GM12878 (cell line): ENCODE measurements around the gene FAM120A. TPM values are rescaled to one million over a fixed set of nuclear protein-coding genes. Genes with fewer than 3 reads are reported as not detected.

Source experiments
- ATAC-seq: fragments of 200-7000 bp; cut with Tn5 transposase; 3 replicates; pipeline ENCODE4 v1.9.1; 2020; ENCODE audit warnings: mild to moderate bottlenecking, moderate library complexity
- BruUV-seq: library from RNA; stranded (reverse); fragments of 400-500 nt; replicated peaks from 2 replicates; lab custom pipeline; 2021; lab: Mats Ljungman, UMichigan
- CTCF ChIA-PET: fragments of 300-600 bp; sonication (Branson Sonifier 250); formaldehyde crosslinking; extraction: SDS; loops from one replicate; lab custom pipeline; 2021; ENCODE audit warnings: inconsistent platforms; lab: Yijun Ruan, JAX
- POLR2A ChIA-PET: fragments of 350-600 bp; formaldehyde crosslinking; extraction: SDS; loops from one replicate; lab custom pipeline; 2021; ENCODE audit warnings: inconsistent platforms; lab: Charles Lee
- RAD21 ChIA-PET: fragments of 300-600 bp; sonication (Branson Sonifier 250); formaldehyde crosslinking; loops from one replicate; lab custom pipeline; 2023; ENCODE audit warnings: antibody characterized with exemption; ENCODE audit not compliant: unreplicated experiment; lab: Charles Lee
- SMC1A ChIA-PET: fragments of 300-600 bp; sonication (Branson Sonifier 250); formaldehyde crosslinking; loops from one replicate; lab custom pipeline; 2023; ENCODE audit not compliant: unreplicated experiment, uncharacterized antibody; lab: Charles Lee
- DNase-seq: peaks from one replicate; pipeline ENCODE4 v3.0.0-alpha.2; 2011; ENCODE audit warnings: low read depth, low spot score
- FAIRE-seq: peaks from 3 replicates; lab custom pipeline; 2011; peaks lifted over from hg19 to GRCh38; lab: Jason Lieb, UNC
- H2AFZ ChIP-seq: 2 replicates; pipeline ENCODE4 v1.6.0; 2011; ENCODE audit warnings: low read depth, low read length, control low read depth; ENCODE audit not compliant: control insufficient read depth
- H3K27ac ChIP-seq: 2 replicates; pipeline ENCODE4 v1.5.1; 2011; ENCODE audit warnings: control low read depth; ENCODE audit not compliant: control insufficient read depth, insufficient read depth
- H3K27me3 ChIP-seq, 2 experiments: replicated peaks in 1 of 2; 2 replicates each; pipeline versions ENCODE4 v1.6.0 to v1.6.1; 2011; ENCODE audit warnings: low read length in 1 of 2; ENCODE audit not compliant: control insufficient read depth in 2 of 2, insufficient read depth in 2 of 2
- H3K36me3 ChIP-seq, 2 experiments: 2 replicates each; pipeline ENCODE4 v1.5.1; 2011; ENCODE audit warnings: low read length in 1 of 2; ENCODE audit not compliant: control insufficient read depth in 2 of 2, insufficient read depth in 2 of 2
- H3K4me1 ChIP-seq: 2 replicates; pipeline ENCODE4 v1.6.1; 2011; ENCODE audit warnings: mild to moderate bottlenecking, low read length, moderate library complexity, mixed read lengths; ENCODE audit not compliant: control insufficient read depth, insufficient read depth
- H3K4me2 ChIP-seq: 2 replicates; pipeline ENCODE4 v1.6.0; 2011; ENCODE audit warnings: control low read depth; ENCODE audit not compliant: control insufficient read depth, insufficient read depth
- H3K4me3 ChIP-seq: fragments of 200-600 bp; sonication (generic); 2 replicates; pipeline ENCODE4 v1.5.1; 2016
- H3K79me2 ChIP-seq: 2 replicates; pipeline ENCODE4 v1.6.0; 2011; ENCODE audit warnings: low read length; ENCODE audit not compliant: control insufficient read depth, insufficient read depth
- H3K9ac ChIP-seq: 2 replicates; pipeline ENCODE4 v1.8.0; 2011; ENCODE audit warnings: low read length, control low read depth, mixed read lengths; ENCODE audit not compliant: control insufficient read depth, insufficient read depth
- H3K9me3 ChIP-seq: replicated peaks from 3 replicates; pipeline ENCODE4 v1.5.1; 2011; ENCODE audit warnings: mild to moderate bottlenecking, low read length; ENCODE audit not compliant: control insufficient read depth, insufficient read depth
- H4K20me1 ChIP-seq: 2 replicates; pipeline ENCODE4 v1.6.0; 2011; ENCODE audit not compliant: control insufficient read depth, insufficient read depth
- BHLHE40 ChIP-seq, 2 experiments: fragments of 450-650 bp in 1 of 2; IDR thresholded peaks; 2 replicates each; pipeline ENCODE4 v1.6.1; 2011 to 2017; ENCODE audit warnings: low read depth in 2 of 2, borderline replicate concordance in 1 of 2, improper control_type of control experiment in 1 of 2, low read length in 1 of 2, mild to moderate bottlenecking in 1 of 2
- CEBPB ChIP-seq, 2 experiments: fragments of 150-350 bp in 1 of 2; IDR thresholded peaks; 2 replicates each; pipeline ENCODE4 v1.6.1; 2012 to 2014; ENCODE audit warnings: low read depth in 2 of 2, low read length in 2 of 2, borderline replicate concordance in 1 of 2, inconsistent platforms in 1 of 2
- ETV6 ChIP-seq, 2 experiments: fragments of 450-650 bp in 1 of 2; IDR thresholded peaks in 1 of 2; conservative IDR thresholded peaks in 1 of 2; 2 replicates each; pipeline ENCODE4 v1.6.1; 2014; ENCODE audit warnings: antibody characterized with exemption in 1 of 2, borderline replicate concordance in 1 of 2, low read depth in 1 of 2, mild to moderate bottlenecking in 1 of 2, moderate library complexity in 1 of 2
- HDGF ChIP-seq: fragments of 450-650 bp; IDR thresholded peaks from 2 replicates; pipeline ENCODE4 v1.6.1; 2016; ENCODE audit warnings: antibody characterized with exemption
- LARP7 ChIP-seq: fragments of 450-650 bp; IDR thresholded peaks from 2 replicates; pipeline ENCODE4 v1.6.1; 2017; ENCODE audit warnings: mild to moderate bottlenecking
- NFXL1 ChIP-seq: fragments of 450-650 bp; IDR thresholded peaks from 2 replicates; pipeline ENCODE4 v1.6.1; 2017; ENCODE audit warnings: antibody characterized with exemption, mild to moderate bottlenecking, borderline replicate concordance
- POLR2AphosphoS5 ChIP-seq: IDR thresholded peaks from 2 replicates; pipeline ENCODE4 v1.6.1; 2011; ENCODE audit warnings: mild to moderate bottlenecking, low read length, inconsistent platforms
- RAD51 ChIP-seq: fragments of 450-650 bp; IDR thresholded peaks from 2 replicates; pipeline ENCODE4 v1.6.1; 2016; ENCODE audit warnings: moderate library complexity, mild to moderate bottlenecking, inconsistent platforms
- SMAD5 ChIP-seq: IDR thresholded peaks from 2 replicates; pipeline ENCODE4 v1.6.1; 2016; ENCODE audit warnings: antibody characterized with exemption, low read depth
- SREBF1 ChIP-seq: IDR thresholded peaks from 2 replicates; pipeline ENCODE4 v1.6.1; 2012; ENCODE audit warnings: mild to moderate bottlenecking, low read length
- SREBF2 ChIP-seq: IDR thresholded peaks from 2 replicates; pipeline ENCODE4 v1.6.1; 2012; ENCODE audit warnings: mild to moderate bottlenecking, low read length
- SUZ12 ChIP-seq: fragments of 200-600 bp; sonication (generic); IDR thresholded peaks from one replicate; pipeline ENCODE4 v1.6.1; 2018; ENCODE audit warnings: antibody characterized with exemption, mild to moderate bottlenecking; ENCODE audit not compliant: unreplicated experiment
- ZBTB33 ChIP-seq: fragments of 450-650 bp; IDR thresholded peaks from 2 replicates; pipeline ENCODE4 v1.6.1; 2017; ENCODE audit warnings: mild to moderate bottlenecking
- ZNF384 ChIP-seq: IDR thresholded peaks from 2 replicates; pipeline ENCODE4 v1.6.1; 2012; ENCODE audit warnings: low read depth, mild to moderate bottlenecking, low read length, improper control_type of control experiment, borderline replicate concordance
- WGBS: methylation state at CpG from one replicate; pipeline ENCODE4 v1.1.6; 2016; ENCODE audit warnings: low lambda C conversion rate; ENCODE audit not compliant: insufficient replicate concordance, insufficient coverage; ENCODE audit errors: missing lambda C conversion rate; 5-methylcytosine and 5-hydroxymethylcytosine counted together
- in situ Hi-C: fragments of 300-500 bp; cut with MboI; formaldehyde crosslinking; loops from 9 replicates; pipeline ENCODE4 v1.14.3; 2018; ENCODE audit warnings: mixed read lengths
- intact Hi-C: fragments of 100-400 bp; cut with micrococcal nuclease; formaldehyde crosslinking; loops from one replicate; pipeline ENCODE4 v1.14.2; 2022; ENCODE audit not compliant: unreplicated experiment
- polyA plus RNA-seq, 11 experiments: library from polyadenylated mRNA; depleted of rRNA in 4 of 11; unstranded in 6 of 11; stranded (reverse) in 5 of 11; fragments of >200 nt; fragmentation: Nextera tagmentation in 4 of 11; fragmentation: Illumina TruSeq in 1 of 11; extraction: Ambion mirVana in 4 of 11; extraction: Trizol in 1 of 11; gene quantifications; 1 replicate in 1 of 11; 2 replicates in 10 of 11; pipeline versions ENCODE4 v1.2.1 to v1.2.3, GENCODE V29; 2011 to 2016; ENCODE audit warnings: inconsistent platforms in 2 of 11, missing spikeins in 2 of 11, low read depth in 1 of 11
- total RNA-seq, 4 experiments: library from RNA; depleted of rRNA in 3 of 4; stranded (reverse); fragments of >200 nt in 3 of 4; fragmentation: Illumina TruSeq in 1 of 4; extraction: Trizol in 1 of 4; gene quantifications; 2 replicates each; pipeline versions ENCODE4 v1.2.1 to v1.2.3, GENCODE V29; 2013 to 2021
- TF ChIP-seq, protein P1 (sequence below): fragments of 450-650 bp; IDR thresholded peaks from 2 replicates; pipeline ENCODE4 v1.6.1; 2016; ENCODE audit warnings: mild to moderate bottlenecking
- TF ChIP-seq, protein P2 (sequence below): fragments of 450-650 bp; formaldehyde crosslinking; IDR thresholded peaks from 2 replicates; pipeline ENCODE4 v1.5.0; 2022; ENCODE audit warnings: mild to moderate bottlenecking, missing genetic modification characterization

Gene FAM120A
- total and polyA plus RNA-seq, 10 of the 15 experiments (the other 5 are each of a cell fraction or from before 2014, with no cell fraction given): 13.1 to 89.6 (median 52.5) TPM

DNA sequence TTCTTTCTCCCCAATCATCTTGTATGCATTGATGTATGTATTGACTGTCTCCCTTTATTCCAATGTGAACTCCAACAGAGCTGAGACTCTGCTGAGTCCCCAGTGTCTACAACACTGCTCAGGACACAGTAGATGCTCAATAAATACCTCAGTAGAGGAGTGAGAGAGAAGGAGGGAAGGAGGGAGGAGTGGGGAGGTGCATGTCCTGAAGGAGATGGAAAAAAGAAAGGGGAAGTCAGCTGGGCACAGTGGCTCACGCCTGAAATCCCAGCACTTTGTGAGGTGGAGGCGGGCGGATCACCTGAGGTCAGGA, 122.0 kb downstream of the FAM120A start (continued):
- TF ChIP-seq ZBTB33: no peak
- no peak for TF ChIP-seq BHLHE40 (IDR thresholded peaks at IDR 0.05; ENCODE audit: borderline replicate concordance in 1 of 2, low read depth in 2 of 2, low read length in 1 of 2)
- TF ChIP-seq, all 136 proteins: peak for 0

GRCh38 chr9:93574091-93574899, 122.8 kb downstream of the FAM120A start:
- CTCF ChIA-PET: interaction anchor here (0.7 kb wide), 1 partner anchor 556 kb away, joined by 3 read pairs; no protein-coding TSS in a partner anchor
- ATAC-seq: no peak
- POLR2A ChIA-PET: interaction anchor here (0.7 kb wide), 1 partner anchor 510 kb away, joined by 5 read pairs; no protein-coding TSS in a partner anchor
- H3K4me1 ChIP-seq: peaks cover 11% of the 10 kb centered on the region
- in situ Hi-C loops: no loop called here
- peaks cover 2% of the 10 kb centered on the region; the same call in 2 of the 3 replicates for H3K9me3 ChIP-seq
- no peak for FAIRE-seq
- intact Hi-C loops: no loop called here
- peaks cover 6% of the 10 kb centered on the region for H3K79me2 ChIP-seq
- no TSS peak for BruUV-seq
- no peak for DNase-seq
- RAD21 ChIA-PET: no interaction called here
- H3K27me3 ChIP-seq: no peaks in the 10 kb centered on the region
- H3K9ac ChIP-seq: no peak overlapping the region
- no peak overlapping the region for H2AFZ ChIP-seq
- H4K20me1 ChIP-seq: no peaks in the 10 kb centered on the region
- H3K4me2 ChIP-seq: no peak overlapping the region
- H3K27ac ChIP-seq: no peak overlapping the region
- H3K36me3 ChIP-seq: no peaks in the 10 kb centered on the region
- 93% methylated on average over 9 of the region's 9 CpGs for WGBS
- no peak overlapping the region for H3K4me3 ChIP-seq
- SMC1A ChIA-PET: no interaction called here
- TF ChIP-seq LARP7 (no peak), SUZ12 (no peak), SREBF2 (no peak), CEBPB (IDR thresholded peaks at IDR 0.05; ENCODE audit: borderline replicate concordance in 1 of 2, low read depth in 2 of 2, low read length in 2 of 2) (no peak), ETV6 (conservative IDR thresholded peaks at IDR 0.05 in 1 of 2, IDR thresholded peaks at IDR 0.05 in 1 of 2; ENCODE audit: borderline replicate concordance in 1 of 2, low read depth in 1 of 2) (no peak), RAD51 (no peak), ZNF384 (no peak), SMAD5 (no peak), SREBF1 (no peak), HDGF (no peak), POLR2AphosphoS5 (no peak), NFXL1 (no peak)
- TF ChIP-seq, protein P1, sequence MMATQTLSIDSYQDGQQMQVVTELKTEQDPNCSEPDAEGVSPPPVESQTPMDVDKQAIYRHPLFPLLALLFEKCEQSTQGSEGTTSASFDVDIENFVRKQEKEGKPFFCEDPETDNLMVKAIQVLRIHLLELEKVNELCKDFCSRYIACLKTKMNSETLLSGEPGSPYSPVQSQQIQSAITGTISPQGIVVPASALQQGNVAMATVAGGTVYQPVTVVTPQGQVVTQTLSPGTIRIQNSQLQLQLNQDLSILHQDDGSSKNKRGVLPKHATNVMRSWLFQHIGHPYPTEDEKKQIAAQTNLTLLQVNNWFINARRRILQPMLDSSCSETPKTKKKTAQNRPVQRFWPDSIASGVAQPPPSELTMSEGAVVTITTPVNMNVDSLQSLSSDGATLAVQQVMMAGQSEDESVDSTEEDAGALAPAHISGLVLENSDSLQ: no peak
- TF ChIP-seq, protein P2, sequence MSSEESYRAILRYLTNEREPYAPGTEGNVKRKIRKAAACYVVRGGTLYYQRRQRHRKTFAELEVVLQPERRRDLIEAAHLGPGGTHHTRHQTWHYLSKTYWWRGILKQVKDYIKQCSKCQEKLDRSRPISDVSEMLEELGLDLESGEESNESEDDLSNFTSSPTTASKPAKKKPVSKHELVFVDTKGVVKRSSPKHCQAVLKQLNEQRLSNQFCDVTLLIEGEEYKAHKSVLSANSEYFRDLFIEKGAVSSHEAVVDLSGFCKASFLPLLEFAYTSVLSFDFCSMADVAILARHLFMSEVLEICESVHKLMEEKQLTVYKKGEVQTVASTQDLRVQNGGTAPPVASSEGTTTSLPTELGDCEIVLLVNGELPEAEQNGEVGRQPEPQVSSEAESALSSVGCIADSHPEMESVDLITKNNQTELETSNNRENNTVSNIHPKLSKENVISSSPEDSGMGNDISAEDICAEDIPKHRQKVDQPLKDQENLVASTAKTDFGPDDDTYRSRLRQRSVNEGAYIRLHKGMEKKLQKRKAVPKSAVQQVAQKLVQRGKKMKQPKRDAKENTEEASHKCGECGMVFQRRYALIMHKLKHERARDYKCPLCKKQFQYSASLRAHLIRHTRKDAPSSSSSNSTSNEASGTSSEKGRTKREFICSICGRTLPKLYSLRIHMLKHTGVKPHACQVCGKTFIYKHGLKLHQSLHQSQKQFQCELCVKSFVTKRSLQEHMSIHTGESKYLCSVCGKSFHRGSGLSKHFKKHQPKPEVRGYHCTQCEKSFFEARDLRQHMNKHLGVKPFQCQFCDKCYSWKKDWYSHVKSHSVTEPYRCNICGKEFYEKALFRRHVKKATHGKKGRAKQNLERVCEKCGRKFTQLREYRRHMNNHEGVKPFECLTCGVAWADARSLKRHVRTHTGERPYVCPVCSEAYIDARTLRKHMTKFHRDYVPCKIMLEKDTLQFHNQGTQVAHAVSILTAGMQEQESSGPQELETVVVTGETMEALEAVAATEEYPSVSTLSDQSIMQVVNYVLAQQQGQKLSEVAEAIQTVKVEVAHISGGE (CRISPR knock-in tag): no peak
